Activated naive CD4-positive, alpha-beta T cell treated with anti-CD3 and anti-CD28 coated beads, Interleukin-2, amount 50 U/mL, for 72 hours (primary cell): ENCODE results near the gene DCLK2. TPM values are rescaled to one million over a fixed set of nuclear protein-coding genes. Genes with fewer than 3 reads are reported as not detected.
"Not testable (repeated sequence)": the region's sequence is repeated elsewhere in the genome, so short reads cannot be mapped to it uniquely, and the experiment has no call there.

ENCODE experiments used
- ATAC-seq, 2 donors: fragments of 150-1000 bp; cut with Tn5 transposase; 2 replicates each; pipeline ENCODE4 v1.10.0; 2021; ENCODE audit warnings: mild to moderate bottlenecking in 2 of 2, moderate library complexity in 2 of 2
- DNase-seq, 2 donors: peaks; one replicate each; pipeline ENCODE4 v3.0.0; 2021 to 2022; ENCODE audit warnings: low spot score in 2 of 2
- H3K27ac Mint-ChIP-seq, 2 donors: one replicate each; pipeline ENCODE4 v1.8.0; 2022; ENCODE audit warnings: mild to moderate bottlenecking in 2 of 2, mixed read lengths in 2 of 2
- H3K36me3 Mint-ChIP-seq, 2 donors: one replicate each; pipeline ENCODE4 v1.8.0; 2022; ENCODE audit warnings: mixed read lengths in 2 of 2
- H3K9me3 Mint-ChIP-seq, 2 donors: one replicate each; pipeline ENCODE4 v1.8.0; 2022; ENCODE audit warnings: mixed read lengths in 2 of 2
- total RNA-seq, 2 donors: library from RNA; stranded (reverse); gene quantifications; one replicate each; pipeline ENCODE4 v1.2.3, GENCODE V29; 2022

The DCLK2 gene
- total RNA-seq, 2 donors from 2014 or later: not detected

DNA sequence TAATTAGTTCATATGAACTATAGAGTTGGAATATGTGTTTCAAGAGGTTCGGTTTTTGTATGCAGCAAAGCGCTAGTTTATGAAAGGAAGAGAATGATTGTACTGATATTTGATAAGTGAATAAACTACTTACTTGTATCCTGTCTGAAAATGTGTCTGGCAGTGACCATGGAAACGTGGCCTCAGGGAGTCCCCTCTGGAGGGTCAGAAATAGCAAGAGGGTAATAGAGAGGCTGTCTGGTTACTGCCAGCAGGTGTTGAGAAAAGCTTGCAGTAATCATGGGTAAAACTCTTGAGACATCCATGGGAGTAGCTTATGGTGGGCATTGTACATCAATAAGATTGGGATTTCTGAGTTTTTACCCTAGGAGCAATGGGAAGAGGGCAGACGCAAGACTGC lies 77.1 kb downstream of the DCLK2 start:
- Mint-ChIP-seq H3K36me3 (no peaks in the 10 kb centered on the region), H3K9me3 (peaks cover 0 to 4% of the 10 kb centered on the region in 2 donors), H3K27ac (no peak overlapping the region)
- DNase-seq (no peak), ATAC-seq (no peak)

DNA sequence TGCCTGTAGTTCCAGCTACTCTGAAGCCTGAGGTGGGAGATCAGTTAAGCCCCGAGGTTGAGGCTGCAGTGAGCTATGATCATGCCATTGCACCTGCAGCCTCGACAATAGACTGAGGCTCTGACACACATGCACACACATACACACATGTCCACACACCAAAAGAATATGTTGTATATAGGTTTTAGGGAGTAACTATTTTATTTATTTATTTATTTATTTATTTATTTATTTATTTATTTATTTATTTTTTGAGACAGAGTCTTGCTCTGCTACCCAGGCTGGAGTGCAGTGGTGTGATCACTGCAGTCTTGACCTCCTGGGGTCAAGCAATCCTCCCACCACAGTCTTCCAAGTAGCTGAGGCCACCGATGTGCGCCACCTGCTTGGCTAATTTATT lies 78.3 kb downstream of the DCLK2 start:
- H3K9me3 Mint-ChIP-seq: peaks cover 0 to 4% of the 10 kb centered on the region in 2 donors
- DNase-seq (no peak), ATAC-seq (no peak)
- no peaks in the 10 kb centered on the region for H3K36me3 Mint-ChIP-seq
- no peak overlapping the region for H3K27ac Mint-ChIP-seq

- Mint-ChIP-seq H3K9me3 (peaks cover 0 to 4% of the 10 kb centered on the region in 2 donors), H3K36me3 (no peaks in the 10 kb centered on the region), H3K27ac (no peak overlapping the region)
- DNase-seq (no peak), ATAC-seq (no peak)
Observed at GRCh38 chr4:150158041-150158440, 79.8 kb downstream of the DCLK2 start.

DNA sequence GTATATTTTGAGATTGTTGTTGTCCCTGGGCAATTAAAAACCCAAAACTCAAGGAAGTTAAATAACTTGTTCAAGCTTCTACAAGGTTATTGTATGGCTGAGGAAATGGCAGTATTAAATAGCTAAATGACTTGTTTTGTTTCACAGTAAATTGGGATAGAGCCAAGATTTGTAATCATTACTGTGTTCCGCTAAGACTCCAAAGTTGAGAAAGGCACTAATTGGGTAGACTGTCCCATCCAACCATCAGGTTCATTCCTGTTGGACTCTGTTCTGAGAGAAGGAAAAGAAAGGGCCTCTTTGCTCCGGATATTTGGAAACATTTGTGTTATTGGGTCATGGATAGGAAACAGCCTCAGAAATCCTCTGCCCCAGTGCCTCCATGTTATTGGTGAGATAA lies 82.2 kb downstream of the DCLK2 start:
- no peak overlapping the region for H3K27ac Mint-ChIP-seq
- H3K36me3 Mint-ChIP-seq: no peaks in the 10 kb centered on the region

GRCh38 chr4:150161109-150161508 lies 82.9 kb downstream of the DCLK2 start:
- peak overlapping the region in 1 of 2 donors; percentile 44 for H3K27ac Mint-ChIP-seq
- no peaks in the 10 kb centered on the region for H3K9me3 Mint-ChIP-seq
- no peak for ATAC-seq

More for the DNA sequence above, 82.2 kb downstream of the DCLK2 start:
- ATAC-seq: no peak
- peaks cover 0 to 3% of the 10 kb centered on the region in 2 donors for H3K9me3 Mint-ChIP-seq
- DNase-seq: no peak

GRCh38 chr4:150162020-150162419 lies 83.8 kb downstream of the DCLK2 start:
- not testable (repeated sequence) for H3K36me3 Mint-ChIP-seq, H3K9me3 Mint-ChIP-seq, DNase-seq, H3K27ac Mint-ChIP-seq, ATAC-seq

More at GRCh38 chr4:150161109-150161508, 82.9 kb downstream of the DCLK2 start:
- no peaks in the 10 kb centered on the region for H3K36me3 Mint-ChIP-seq
- no peak for DNase-seq

DNA sequence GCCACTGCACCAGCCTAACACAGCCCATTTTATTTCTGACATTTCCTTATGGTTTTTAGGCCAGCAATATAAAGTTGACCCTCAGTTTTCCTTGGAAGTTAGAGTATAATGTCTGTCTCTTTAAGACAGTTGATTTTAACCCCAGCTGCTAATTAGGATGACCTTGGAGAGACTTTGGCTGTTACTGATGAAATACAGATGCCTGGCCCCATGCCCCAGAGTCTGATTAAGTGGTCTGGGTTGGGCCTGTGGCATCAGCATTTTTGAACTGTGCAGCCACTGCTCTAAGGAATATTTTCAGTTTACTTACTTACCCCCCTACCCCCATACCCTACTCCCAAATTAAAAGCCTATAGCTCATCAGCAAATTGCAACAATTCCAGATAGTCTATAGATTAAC lies 85.8 kb downstream of the DCLK2 start:
- no peak for ATAC-seq
- DNase-seq: no peak
- Mint-ChIP-seq H3K9me3 (no peaks in the 10 kb centered on the region), H3K36me3 (no peaks in the 10 kb centered on the region), H3K27ac (no peak overlapping the region)

DNA sequence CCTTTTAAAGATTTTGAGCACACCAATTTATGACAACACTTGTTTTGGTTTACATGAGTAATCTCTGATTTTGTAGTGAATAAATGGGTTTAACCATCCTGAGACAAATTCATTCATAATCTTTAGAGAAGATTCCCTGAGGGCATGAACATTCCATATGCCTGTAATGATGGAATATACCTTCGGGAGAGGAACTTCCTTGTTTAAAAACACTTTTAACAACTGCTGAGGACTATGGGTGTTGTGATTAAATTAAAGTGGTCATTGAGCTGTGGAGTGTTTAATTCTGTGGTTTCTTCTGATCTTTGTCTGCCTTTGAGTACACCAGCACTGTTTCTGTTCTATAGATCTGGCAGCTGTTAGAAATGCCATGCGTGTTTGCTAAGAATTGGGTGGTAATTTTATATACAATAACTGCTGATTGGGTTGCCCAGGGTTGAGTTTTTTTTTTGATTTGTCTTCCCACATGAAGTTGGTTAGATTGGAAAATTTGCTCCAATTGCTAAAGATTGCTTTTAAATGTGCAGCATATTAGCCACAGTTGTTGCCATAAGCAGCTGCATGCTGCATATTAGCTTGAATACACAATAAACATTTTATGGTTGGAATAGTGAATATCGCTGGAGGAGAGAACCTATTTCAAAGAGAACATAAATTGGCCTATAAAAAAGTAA lies 86.8 kb downstream of the DCLK2 start:
- DNase-seq: no peak
- Mint-ChIP-seq H3K36me3 (no peaks in the 10 kb centered on the region), H3K9me3 (no peaks in the 10 kb centered on the region), H3K27ac (no peak overlapping the region)
- no peak for ATAC-seq

DNA sequence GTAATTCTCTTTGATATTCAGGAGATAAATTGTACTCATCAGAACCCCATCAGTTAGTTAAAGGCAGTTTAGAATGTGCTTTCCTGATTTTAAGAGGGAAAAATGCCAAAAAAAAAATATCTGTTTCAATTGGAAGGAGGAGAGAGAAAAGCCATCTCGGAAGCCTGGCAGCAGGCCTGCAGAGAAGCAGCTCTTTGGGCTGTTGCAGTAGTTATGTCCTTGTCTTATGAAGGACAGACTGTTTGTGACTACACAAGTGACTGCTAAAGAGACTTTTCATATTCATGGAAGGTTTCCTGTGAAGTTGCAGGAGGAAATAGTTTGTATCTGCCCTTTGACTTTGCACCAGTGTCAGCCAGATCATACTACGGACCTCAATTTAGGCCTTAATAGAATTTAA lies 88.8 kb downstream of the DCLK2 start:
- no peak for DNase-seq
- H3K36me3 Mint-ChIP-seq: no peaks in the 10 kb centered on the region
- no peak overlapping the region for H3K27ac Mint-ChIP-seq
- H3K9me3 Mint-ChIP-seq: no peaks in the 10 kb centered on the region
- no peak for ATAC-seq

DNA sequence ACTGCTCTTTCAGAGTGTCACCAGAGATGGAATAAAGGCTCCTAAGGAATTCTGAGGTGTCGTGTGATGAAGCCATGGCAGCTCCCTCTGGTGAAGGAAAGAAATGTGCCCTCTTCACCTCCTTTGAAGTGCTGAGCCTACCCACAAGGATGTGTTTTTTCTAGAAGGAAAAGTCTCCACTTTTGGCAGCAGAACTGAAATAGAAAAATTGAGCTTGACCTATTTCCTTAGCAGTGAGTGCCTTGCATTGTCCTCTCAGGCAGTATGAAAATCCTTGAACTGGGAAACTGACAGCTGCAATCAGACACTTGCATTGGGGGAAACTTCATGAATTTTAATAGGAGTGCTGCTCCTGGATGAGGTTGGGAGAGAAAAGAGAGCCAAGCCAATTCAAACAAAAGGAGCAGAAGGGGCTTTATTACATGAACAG lies 95.2 kb downstream of the DCLK2 start:
- ATAC-seq: no peak
- H3K9me3 Mint-ChIP-seq: no peaks in the 10 kb centered on the region
- no peaks in the 10 kb centered on the region for H3K36me3 Mint-ChIP-seq

GRCh38 chr4:150173982-150174398 lies 95.7 kb downstream of the DCLK2 start:
- ATAC-seq: no peak
- no peaks in the 10 kb centered on the region for H3K36me3 Mint-ChIP-seq
- no peak overlapping the region for H3K27ac Mint-ChIP-seq
- DNase-seq: no peak
- H3K9me3 Mint-ChIP-seq: no peaks in the 10 kb centered on the region

More for the DNA sequence above, 95.2 kb downstream of the DCLK2 start:
- no peak overlapping the region for H3K27ac Mint-ChIP-seq
- DNase-seq: no peak

- no peak for DNase-seq
- H3K27ac Mint-ChIP-seq: no peak overlapping the region
- ATAC-seq: no peak
- no peaks in the 10 kb centered on the region for H3K9me3 Mint-ChIP-seq
- no peaks in the 10 kb centered on the region for H3K36me3 Mint-ChIP-seq
Observed at GRCh38 chr4:150176547-150176946, 98.3 kb downstream of the DCLK2 start.

- Mint-ChIP-seq H3K36me3 (no peaks in the 10 kb centered on the region), H3K9me3 (no peaks in the 10 kb centered on the region), H3K27ac (no peak overlapping the region)
- DNase-seq (no peak), ATAC-seq (no peak)
Observed at GRCh38 chr4:150178161-150178560, 99.9 kb downstream of the DCLK2 start.

DNA sequence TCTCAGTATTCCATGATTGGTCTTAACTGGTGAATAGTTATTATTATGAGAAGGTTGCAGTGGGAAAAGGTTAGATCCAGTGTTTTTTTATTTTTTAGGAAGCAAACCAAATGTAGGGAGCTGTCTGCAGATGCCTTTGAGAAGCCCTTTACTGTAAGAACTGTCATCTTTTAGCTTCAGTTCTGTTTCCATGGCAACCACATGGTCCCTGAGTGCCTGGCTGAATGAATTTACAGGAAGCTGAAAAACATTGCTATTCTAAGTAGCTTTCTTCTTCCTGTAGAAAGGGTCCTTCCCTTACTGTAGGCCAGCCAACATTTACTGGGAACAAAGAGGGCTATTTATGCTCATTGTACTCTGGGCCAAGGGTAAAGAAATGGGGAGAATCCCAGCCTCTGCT lies 103.3 kb downstream of the DCLK2 start:
- Mint-ChIP-seq H3K27ac (no peak overlapping the region), H3K36me3 (no peaks in the 10 kb centered on the region), H3K9me3 (peaks cover 0 to 4% of the 10 kb centered on the region in 2 donors)
- DNase-seq (no peak), ATAC-seq (no peak)

GRCh38 chr4:150182794-150183193 lies 104.5 kb downstream of the DCLK2 start:
- ATAC-seq (no peak), DNase-seq (no peak)
- Mint-ChIP-seq H3K27ac (no peak overlapping the region), H3K36me3 (no peaks in the 10 kb centered on the region), H3K9me3 (peaks cover 0 to 4% of the 10 kb centered on the region in 2 donors)

DNA sequence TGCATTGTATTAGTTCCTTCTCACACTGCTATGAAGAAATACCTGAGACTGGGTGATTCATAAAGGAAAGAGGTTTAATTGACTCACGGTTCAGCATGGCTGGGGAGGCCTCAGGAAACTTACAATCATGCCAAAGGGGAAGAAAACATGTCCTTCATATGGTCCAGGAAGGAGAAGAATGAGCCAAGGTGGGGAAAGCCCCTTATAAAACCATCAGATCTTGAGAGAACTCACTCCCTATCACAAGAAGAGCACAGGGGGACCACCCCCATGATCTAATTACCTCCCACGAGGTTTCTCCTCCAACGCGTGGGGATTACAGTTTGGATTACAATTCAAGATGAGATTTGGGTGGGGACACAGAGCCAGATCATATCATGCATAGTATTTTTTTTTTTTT lies 106.8 kb downstream of the DCLK2 start:
- peak in 1 of 2 donors; percentile 81 for ATAC-seq
- not testable (repeated sequence) for H3K36me3 Mint-ChIP-seq

GRCh38 chr4:150192986-150193385 lies 114.7 kb downstream of the DCLK2 start:
- DNase-seq (no peak), ATAC-seq (no peak)
- no peaks in the 10 kb centered on the region for H3K9me3 Mint-ChIP-seq
- H3K36me3 Mint-ChIP-seq: no peaks in the 10 kb centered on the region
- H3K27ac Mint-ChIP-seq: no peak overlapping the region

More for the DNA sequence above, 106.8 kb downstream of the DCLK2 start:
- not testable (repeated sequence) for H3K9me3 Mint-ChIP-seq, DNase-seq, H3K27ac Mint-ChIP-seq

DNA sequence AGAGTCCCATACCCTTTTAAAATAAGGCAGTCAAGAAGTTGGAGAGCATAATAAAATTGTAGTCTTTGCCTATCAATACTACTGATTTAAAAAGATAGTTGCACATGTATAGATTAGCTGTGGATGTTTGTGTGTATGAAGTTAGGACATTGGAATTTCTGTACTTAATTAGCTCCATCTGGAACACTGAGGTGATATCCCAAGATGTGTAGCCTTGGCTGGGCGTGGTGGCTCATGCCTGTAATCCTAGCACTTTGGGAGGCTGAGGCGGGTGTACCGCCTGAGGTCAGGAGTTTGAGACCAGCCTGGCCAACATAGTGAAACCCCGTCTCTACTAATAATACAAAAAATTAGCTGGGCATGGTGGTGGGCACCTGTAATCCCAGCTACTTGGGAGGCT lies 119.0 kb downstream of the DCLK2 start:
- not testable (repeated sequence) for ATAC-seq, H3K27ac Mint-ChIP-seq, DNase-seq, H3K36me3 Mint-ChIP-seq, H3K9me3 Mint-ChIP-seq
